Fibroblast of skin of right biceps (primary cell): ENCODE data around the gene CXCL9.
"Not testable (repeated sequence)": the region's sequence is repeated elsewhere in the genome, so short reads cannot be mapped to it uniquely, and the experiment has no call there.

Experiments used
- DNase-seq: peaks from one replicate; pipeline ENCODE4 v3.0.0-alpha.2; 2013

The CXCL9 gene

GRCh38 chr4:76011700-76012387, 4.5 kb upstream of the CXCL9 start:
- peak; percentile 82 for DNase-seq

GRCh38 chr4:76011018-76011670, 3.8 kb upstream of the CXCL9 start:
- no peak for DNase-seq

- no peak for DNase-seq
Measured at GRCh38 chr4:76010576-76010975, 3.3 kb upstream of the CXCL9 start.

GRCh38 chr4:76009311-76009710, 2.0 kb upstream of the CXCL9 start:
- no peak for DNase-seq

- DNase-seq = no peak
Measured at GRCh38 chr4:76003620-76004019, 3.7 kb downstream of the CXCL9 start.

- DNase-seq = no peak
Measured at GRCh38 chr4:76003035-76003434, 4.3 kb downstream of the CXCL9 start.

GRCh38 chr4:76002176-76002575, 5.1 kb downstream of the CXCL9 start:
- peak; percentile 20 for DNase-seq

- no peak for DNase-seq
Measured at GRCh38 chr4:76001700-76002099, 5.6 kb downstream of the CXCL9 start.

GRCh38 chr4:76000279-76000678, 7.0 kb downstream of the CXCL9 start:
- DNase-seq = no peak

GRCh38 chr4:75998525-75999147, 8.7 kb downstream of the CXCL9 start:
- not testable (repeated sequence) for DNase-seq

GRCh38 chr4:75997946-75998345, 9.4 kb downstream of the CXCL9 start:
- DNase-seq = no peak

GRCh38 chr4:75997081-75997480, 10.2 kb downstream of the CXCL9 start:
- DNase-seq = no peak

GRCh38 chr4:75995727-75996126, 11.6 kb downstream of the CXCL9 start:
- DNase-seq = peak; percentile 41

- DNase-seq = no peak
Measured at GRCh38 chr4:75992462-75992861, 14.8 kb downstream of the CXCL9 start.

- DNase-seq = peak; percentile 1
Measured at GRCh38 chr4:75989846-75990528, 17.3 kb downstream of the CXCL9 start.

- DNase-seq = peak; percentile 95
Measured at GRCh38 chr4:75985116-75985515, 22.2 kb downstream of the CXCL9 start.

GRCh38 chr4:75980576-75980975, 26.7 kb downstream of the CXCL9 start:
- DNase-seq = no peak

GRCh38 chr4:75976177-75976576, 31.1 kb downstream of the CXCL9 start:
- no peak for DNase-seq

- DNase-seq = no peak
Measured at GRCh38 chr4:75973766-75974165, 33.5 kb downstream of the CXCL9 start.

GRCh38 chr4:75968084-75968483, 39.2 kb downstream of the CXCL9 start:
- no peak for DNase-seq

- DNase-seq = no peak
Measured at GRCh38 chr4:75963558-75963957, 43.8 kb downstream of the CXCL9 start.

GRCh38 chr4:75962072-75962471, 45.2 kb downstream of the CXCL9 start:
- not testable (repeated sequence) for DNase-seq

GRCh38 chr4:75958546-75958945, 48.8 kb downstream of the CXCL9 start:
- DNase-seq = peak; percentile 16

GRCh38 chr4:75954811-75955210, 52.5 kb downstream of the CXCL9 start:
- DNase-seq = not testable (repeated sequence)
